ENCODE data around the gene NOXO1. TPM values are rescaled to one million over a fixed set of nuclear protein-coding genes. Genes with fewer than 3 reads are reported as not detected.

Gene NOXO1
- polyA plus RNA-seq, 1 donor from 2014 or later: 8.5 TPM

- Histone ChIP-seq H2AFZ (ENCODE audit: low read depth, low read length) (peak within 1 kb of the TSS; percentile 90), H3K27ac (ENCODE audit: low read length) (peak within 1 kb of the TSS; percentile 95), H3K9me3 (ENCODE audit: low read length) (no peaks in the 10 kb centered on the region), H3K9ac (ENCODE audit: low read length) (peak within 1 kb of the TSS; percentile 93), H3K4me3 (ENCODE audit: low read length) (peak within 1 kb of the TSS; percentile 88), H3K27me3 (ENCODE audit: insufficient read depth, low read depth, low read length) (no peaks in the 10 kb centered on the region), H3K4me2 (ENCODE audit: low read length) (peak within 1 kb of the TSS; percentile 91), H3F3A (ENCODE audit: insufficient read depth, low read length, poor library complexity, severe bottlenecking) (no peaks in the 10 kb centered on the region), H3K79me2 (replicated peaks; ENCODE audit: insufficient read depth, low read length) (peaks cover 5% of the 10 kb centered on the region), H3K36me3 (ENCODE audit: insufficient read depth, low read length) (no peaks in the 10 kb centered on the region), H4K20me1 (ENCODE audit: insufficient read depth) (no peaks in the 10 kb centered on the region), H3K9me2 (ENCODE audit: insufficient read depth, low read length) (no peaks in the 10 kb centered on the region)
- TF ChIP-seq EP300 (conservative IDR thresholded peaks at IDR 0.05; ENCODE audit: poor library complexity, severe bottlenecking) (peak; percentile 78), RAD21 (conservative IDR thresholded peaks at IDR 0.05) (peak; percentile 7), MXI1 (conservative IDR thresholded peaks at IDR 0.05; ENCODE audit: poor library complexity, severe bottlenecking) (peak; percentile 97), REST (IDR thresholded peaks at IDR 0.05; ENCODE audit: borderline replicate concordance) (no peak), TAF1 (IDR thresholded peaks at IDR 0.05; ENCODE audit: low read depth) (peak; percentile 88), CTCF (IDR thresholded peaks at IDR 0.05; ENCODE audit: poor library complexity, severe bottlenecking) (no peak), POLR2AphosphoS5 (IDR thresholded peaks at IDR 0.05) (peak; percentile 99), SMC3 (conservative IDR thresholded peaks at IDR 0.05; ENCODE audit: poor library complexity) (peak; percentile 32), EZH2 (IDR thresholded peaks at IDR 0.05; ENCODE audit: borderline replicate concordance, insufficient read depth, low read length, poor library complexity, severe bottlenecking) (no peak)
Observed at GRCh38 chr16:1971796-1972489, 9.3 kb downstream of the NOXO1 start, which contains the start of gene TBL3. TSS of gene TBL3 (plus strand) at chr16:1972053. CDS start at chr16:1972165, 112 bp downstream.

- no peak overlapping the region for H2AFZ ChIP-seq (ENCODE audit: low read depth, low read length)
- H3K9ac ChIP-seq (ENCODE audit: low read length): no peak overlapping the region
- H3K4me2 ChIP-seq (ENCODE audit: low read length): no peak overlapping the region
- no peaks in the 10 kb centered on the region for H3F3A ChIP-seq (ENCODE audit: insufficient read depth, low read length, poor library complexity, severe bottlenecking)
- H3K36me3 ChIP-seq (ENCODE audit: insufficient read depth, low read length): no peaks in the 10 kb centered on the region
- no peak for TF ChIP-seq RAD21 (conservative IDR thresholded peaks at IDR 0.05)
- no peak for TF ChIP-seq POLR2AphosphoS5 (IDR thresholded peaks at IDR 0.05)
- no peak for TF ChIP-seq MXI1 (conservative IDR thresholded peaks at IDR 0.05; ENCODE audit: poor library complexity, severe bottlenecking)
- no peak for TF ChIP-seq SMC3 (conservative IDR thresholded peaks at IDR 0.05; ENCODE audit: poor library complexity)
- no peak for TF ChIP-seq TAF1 (IDR thresholded peaks at IDR 0.05; ENCODE audit: low read depth)
- TF ChIP-seq REST (IDR thresholded peaks at IDR 0.05; ENCODE audit: borderline replicate concordance): no peak
- TF ChIP-seq CTCF (IDR thresholded peaks at IDR 0.05; ENCODE audit: poor library complexity, severe bottlenecking): no peak
- TF ChIP-seq EZH2 (IDR thresholded peaks at IDR 0.05; ENCODE audit: borderline replicate concordance, insufficient read depth, low read length, poor library complexity, severe bottlenecking): no peak
- TF ChIP-seq EP300 (conservative IDR thresholded peaks at IDR 0.05; ENCODE audit: poor library complexity, severe bottlenecking): no peak
- H3K79me2 ChIP-seq (replicated peaks; ENCODE audit: insufficient read depth, low read length): peaks cover 16% of the 10 kb centered on the region
- no peaks in the 10 kb centered on the region for H3K9me3 ChIP-seq (ENCODE audit: low read length)
- no peaks in the 10 kb centered on the region for H3K27me3 ChIP-seq (ENCODE audit: insufficient read depth, low read depth, low read length)
- no peaks in the 10 kb centered on the region for H4K20me1 ChIP-seq (ENCODE audit: insufficient read depth)
- H3K4me3 ChIP-seq (ENCODE audit: low read length): no peak overlapping the region
- H3K9me2 ChIP-seq (ENCODE audit: insufficient read depth, low read length): no peaks in the 10 kb centered on the region
- no peak overlapping the region for H3K27ac ChIP-seq (ENCODE audit: low read length)
Observed at GRCh38 chr16:1968146-1968953, 12.9 kb downstream of the NOXO1 start.

All from neural cell (in vitro differentiated cells).